PFSK-1 (cell line): ENCODE measurements around the gene BMP5.

Experiments
- FOXP2 ChIP-seq: optimal IDR thresholded peaks from 2 replicates; pipeline ENCODE3; 2011; ENCODE audit warnings: borderline replicate concordance, control low read depth, inconsistent platforms; ENCODE audit not compliant: insufficient read depth; ENCODE audit errors: extremely low read length, extremely low read depth
- POLR2AphosphoS5 ChIP-seq: IDR thresholded peaks from 2 replicates; pipeline ENCODE4 v1.6.1; 2012; ENCODE audit warnings: low read depth, mild to moderate bottlenecking, control low read depth, low read length, moderate library complexity
- SIN3A ChIP-seq: IDR thresholded peaks from 2 replicates; pipeline ENCODE4 v1.6.1; 2012; ENCODE audit warnings: mild to moderate bottlenecking, low read length, moderate library complexity, borderline replicate concordance; ENCODE audit not compliant: insufficient read depth
- TAF1 ChIP-seq: IDR thresholded peaks from 2 replicates; pipeline ENCODE4 v1.6.1; 2012; ENCODE audit warnings: low read length, control low read depth, borderline replicate concordance; ENCODE audit not compliant: insufficient read depth
- TF ChIP-seq, protein P1 (sequence below), 2 experiments: IDR thresholded peaks; 2 replicates each; pipeline versions ENCODE4 v1.6.1 to v1.8.0; 2011 to 2012; ENCODE audit warnings: low read depth in 2 of 2, low read length in 2 of 2, control low read depth in 1 of 2, inconsistent platforms in 1 of 2, mild to moderate bottlenecking in 1 of 2, moderate library complexity in 1 of 2; ENCODE audit not compliant: insufficient read depth in 1 of 2

Gene BMP5

DNA sequence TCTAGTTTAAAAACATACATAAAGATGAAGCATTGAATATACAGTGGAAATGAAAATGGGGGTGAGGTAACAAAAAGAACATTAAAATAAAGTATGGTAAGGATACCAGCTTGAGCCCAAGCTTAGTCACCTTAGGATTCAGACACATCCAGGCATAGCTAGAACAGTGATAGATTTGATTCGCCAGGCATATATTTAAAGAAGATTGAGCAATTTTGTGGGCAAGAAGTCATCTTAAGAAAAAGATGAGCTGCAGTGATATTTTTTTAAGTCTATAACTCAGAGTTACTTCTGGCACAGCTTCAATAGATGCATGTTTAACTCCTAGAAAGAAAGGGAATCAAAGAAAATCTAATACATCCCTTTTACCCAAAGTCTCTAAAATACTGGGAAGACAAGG is 97.9 kb downstream of the BMP5 start:
- TF ChIP-seq FOXP2: no peak
- no peak for TF ChIP-seq POLR2AphosphoS5
- TF ChIP-seq, protein P1, sequence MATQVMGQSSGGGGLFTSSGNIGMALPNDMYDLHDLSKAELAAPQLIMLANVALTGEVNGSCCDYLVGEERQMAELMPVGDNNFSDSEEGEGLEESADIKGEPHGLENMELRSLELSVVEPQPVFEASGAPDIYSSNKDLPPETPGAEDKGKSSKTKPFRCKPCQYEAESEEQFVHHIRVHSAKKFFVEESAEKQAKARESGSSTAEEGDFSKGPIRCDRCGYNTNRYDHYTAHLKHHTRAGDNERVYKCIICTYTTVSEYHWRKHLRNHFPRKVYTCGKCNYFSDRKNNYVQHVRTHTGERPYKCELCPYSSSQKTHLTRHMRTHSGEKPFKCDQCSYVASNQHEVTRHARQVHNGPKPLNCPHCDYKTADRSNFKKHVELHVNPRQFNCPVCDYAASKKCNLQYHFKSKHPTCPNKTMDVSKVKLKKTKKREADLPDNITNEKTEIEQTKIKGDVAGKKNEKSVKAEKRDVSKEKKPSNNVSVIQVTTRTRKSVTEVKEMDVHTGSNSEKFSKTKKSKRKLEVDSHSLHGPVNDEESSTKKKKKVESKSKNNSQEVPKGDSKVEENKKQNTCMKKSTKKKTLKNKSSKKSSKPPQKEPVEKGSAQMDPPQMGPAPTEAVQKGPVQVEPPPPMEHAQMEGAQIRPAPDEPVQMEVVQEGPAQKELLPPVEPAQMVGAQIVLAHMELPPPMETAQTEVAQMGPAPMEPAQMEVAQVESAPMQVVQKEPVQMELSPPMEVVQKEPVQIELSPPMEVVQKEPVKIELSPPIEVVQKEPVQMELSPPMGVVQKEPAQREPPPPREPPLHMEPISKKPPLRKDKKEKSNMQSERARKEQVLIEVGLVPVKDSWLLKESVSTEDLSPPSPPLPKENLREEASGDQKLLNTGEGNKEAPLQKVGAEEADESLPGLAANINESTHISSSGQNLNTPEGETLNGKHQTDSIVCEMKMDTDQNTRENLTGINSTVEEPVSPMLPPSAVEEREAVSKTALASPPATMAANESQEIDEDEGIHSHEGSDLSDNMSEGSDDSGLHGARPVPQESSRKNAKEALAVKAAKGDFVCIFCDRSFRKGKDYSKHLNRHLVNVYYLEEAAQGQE (IDR thresholded peaks at IDR 0.05; ENCODE audit: insufficient read depth in 1 of 2, low read depth in 2 of 2, low read length in 2 of 2): no peak
- TF ChIP-seq SIN3A: no peak
- TF ChIP-seq TAF1: no peak

GRCh38 chr6:55776113-55776512 is 99.3 kb downstream of the BMP5 start:
- TF ChIP-seq FOXP2 (no peak), TAF1 (no peak), SIN3A (no peak), POLR2AphosphoS5 (no peak)
- TF ChIP-seq, protein P1 (IDR thresholded peaks at IDR 0.05; ENCODE audit: insufficient read depth in 1 of 2, low read depth in 2 of 2, low read length in 2 of 2): no peak

GRCh38 chr6:55775029-55775318 is 100.4 kb downstream of the BMP5 start:
- no peak for TF ChIP-seq POLR2AphosphoS5
- no peak for TF ChIP-seq TAF1
- TF ChIP-seq FOXP2: no peak
- TF ChIP-seq, protein P1 (IDR thresholded peaks at IDR 0.05; ENCODE audit: insufficient read depth in 1 of 2, low read depth in 2 of 2, low read length in 2 of 2): no peak
- TF ChIP-seq SIN3A: no peak

GRCh38 chr6:55774286-55775028 is 100.9 kb downstream of the BMP5 start:
- TF ChIP-seq SIN3A (no peak), TAF1 (no peak), FOXP2 (no peak), POLR2AphosphoS5 (no peak)
- TF ChIP-seq, protein P1 (IDR thresholded peaks at IDR 0.05; ENCODE audit: insufficient read depth in 1 of 2, low read depth in 2 of 2, low read length in 2 of 2): no peak
